ENCODE measurements around the gene AXIN2.

The AXIN2 gene

GRCh38 chr17:65557349-65558310 is 3.8 kb downstream of the AXIN2 start:
- Histone ChIP-seq H3K4me3 (ENCODE audit: low read depth, low read length) (no peak overlapping the region), H3K27ac (ENCODE audit: extremely low read depth, low read depth, low read length) (no peak overlapping the region), H3K36me3 (ENCODE audit: control insufficient read depth in 2 of 2, insufficient read depth in 1 of 2, low read length in 2 of 2) (peaks cover 0 to 18% of the 10 kb centered on the region in 2 experiments; a peak in 1 of 3 replicates), H3K9me3 (ENCODE audit: control insufficient read depth, insufficient read depth, low read depth, low read length) (no peaks in the 10 kb centered on the region), H3K4me1 (ENCODE audit: control insufficient read depth, insufficient read depth, low read length) (peaks cover 23% of the 10 kb centered on the region)
- TF ChIP-seq SP7 (tag by site-specific recombination; IDR thresholded peaks at IDR 0.05) (peak; percentile 85), ZBTB48 (tag by site-specific recombination; IDR thresholded peaks at IDR 0.05) (0 out of 2 replicates have a peak, but pooled peaks have one; percentile 14), ZFHX2 (tag by site-specific recombination; conservative IDR thresholded peaks at IDR 0.05) (no peak), ZNF37A (tag by site-specific recombination; IDR thresholded peaks at IDR 0.05) (no peak), ZNF473 (tag by site-specific recombination; IDR thresholded peaks at IDR 0.05) (no peak), ZNF10 (tag by site-specific recombination; IDR thresholded peaks at IDR 0.05) (peak; percentile 97), ZEB2 (tag by site-specific recombination; IDR thresholded peaks at IDR 0.05) (no peak), YY1 (tag by site-specific recombination; IDR thresholded peaks at IDR 0.05) (no peak), GLI4 (tag by site-specific recombination; IDR thresholded peaks at IDR 0.05) (no peak)
- TF ChIP-seq, protein P1, sequence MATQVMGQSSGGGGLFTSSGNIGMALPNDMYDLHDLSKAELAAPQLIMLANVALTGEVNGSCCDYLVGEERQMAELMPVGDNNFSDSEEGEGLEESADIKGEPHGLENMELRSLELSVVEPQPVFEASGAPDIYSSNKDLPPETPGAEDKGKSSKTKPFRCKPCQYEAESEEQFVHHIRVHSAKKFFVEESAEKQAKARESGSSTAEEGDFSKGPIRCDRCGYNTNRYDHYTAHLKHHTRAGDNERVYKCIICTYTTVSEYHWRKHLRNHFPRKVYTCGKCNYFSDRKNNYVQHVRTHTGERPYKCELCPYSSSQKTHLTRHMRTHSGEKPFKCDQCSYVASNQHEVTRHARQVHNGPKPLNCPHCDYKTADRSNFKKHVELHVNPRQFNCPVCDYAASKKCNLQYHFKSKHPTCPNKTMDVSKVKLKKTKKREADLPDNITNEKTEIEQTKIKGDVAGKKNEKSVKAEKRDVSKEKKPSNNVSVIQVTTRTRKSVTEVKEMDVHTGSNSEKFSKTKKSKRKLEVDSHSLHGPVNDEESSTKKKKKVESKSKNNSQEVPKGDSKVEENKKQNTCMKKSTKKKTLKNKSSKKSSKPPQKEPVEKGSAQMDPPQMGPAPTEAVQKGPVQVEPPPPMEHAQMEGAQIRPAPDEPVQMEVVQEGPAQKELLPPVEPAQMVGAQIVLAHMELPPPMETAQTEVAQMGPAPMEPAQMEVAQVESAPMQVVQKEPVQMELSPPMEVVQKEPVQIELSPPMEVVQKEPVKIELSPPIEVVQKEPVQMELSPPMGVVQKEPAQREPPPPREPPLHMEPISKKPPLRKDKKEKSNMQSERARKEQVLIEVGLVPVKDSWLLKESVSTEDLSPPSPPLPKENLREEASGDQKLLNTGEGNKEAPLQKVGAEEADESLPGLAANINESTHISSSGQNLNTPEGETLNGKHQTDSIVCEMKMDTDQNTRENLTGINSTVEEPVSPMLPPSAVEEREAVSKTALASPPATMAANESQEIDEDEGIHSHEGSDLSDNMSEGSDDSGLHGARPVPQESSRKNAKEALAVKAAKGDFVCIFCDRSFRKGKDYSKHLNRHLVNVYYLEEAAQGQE (tag by site-specific recombination; IDR thresholded peaks at IDR 0.05) = peak; percentile 40; the same call in 1 of the 2 replicates
- TF ChIP-seq, protein P2, sequence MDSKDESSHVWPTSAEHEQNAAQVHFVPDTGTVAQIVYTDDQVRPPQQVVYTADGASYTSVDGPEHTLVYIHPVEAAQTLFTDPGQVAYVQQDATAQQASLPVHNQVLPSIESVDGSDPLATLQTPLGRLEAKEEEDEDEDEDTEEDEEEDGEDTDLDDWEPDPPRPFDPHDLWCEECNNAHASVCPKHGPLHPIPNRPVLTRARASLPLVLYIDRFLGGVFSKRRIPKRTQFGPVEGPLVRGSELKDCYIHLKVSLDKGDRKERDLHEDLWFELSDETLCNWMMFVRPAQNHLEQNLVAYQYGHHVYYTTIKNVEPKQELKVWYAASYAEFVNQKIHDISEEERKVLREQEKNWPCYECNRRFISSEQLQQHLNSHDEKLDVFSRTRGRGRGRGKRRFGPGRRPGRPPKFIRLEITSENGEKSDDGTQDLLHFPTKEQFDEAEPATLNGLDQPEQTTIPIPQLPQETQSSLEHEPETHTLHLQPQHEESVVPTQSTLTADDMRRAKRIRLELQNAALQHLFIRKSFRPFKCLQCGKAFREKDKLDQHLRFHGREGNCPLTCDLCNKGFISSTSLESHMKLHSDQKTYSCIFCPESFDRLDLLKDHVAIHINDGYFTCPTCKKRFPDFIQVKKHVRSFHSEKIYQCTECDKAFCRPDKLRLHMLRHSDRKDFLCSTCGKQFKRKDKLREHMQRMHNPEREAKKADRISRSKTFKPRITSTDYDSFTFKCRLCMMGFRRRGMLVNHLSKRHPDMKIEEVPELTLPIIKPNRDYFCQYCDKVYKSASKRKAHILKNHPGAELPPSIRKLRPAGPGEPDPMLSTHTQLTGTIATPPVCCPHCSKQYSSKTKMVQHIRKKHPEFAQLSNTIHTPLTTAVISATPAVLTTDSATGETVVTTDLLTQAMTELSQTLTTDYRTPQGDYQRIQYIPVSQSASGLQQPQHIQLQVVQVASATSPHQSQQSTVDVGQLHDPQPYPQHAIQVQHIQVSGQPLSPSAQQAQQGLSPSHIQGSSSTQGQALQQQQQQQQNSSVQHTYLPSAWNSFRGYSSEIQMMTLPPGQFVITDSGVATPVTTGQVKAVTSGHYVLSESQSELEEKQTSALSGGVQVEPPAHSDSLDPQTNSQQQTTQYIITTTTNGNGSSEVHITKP (tag by site-specific recombination; IDR thresholded peaks at IDR 0.05) = peak; percentile 82
- CTCF ChIA-PET = interaction anchor here (0.6 to 5.2 kb wide), 14 partner anchors 15 to 327 kb away, joined by 3 to 46 read pairs (median 4); no protein-coding TSS in a partner anchor
- POLR2A ChIA-PET = interaction anchor here (0.6 kb wide), 1 partner anchor 143 kb away, joined by 3 read pairs; no protein-coding TSS in a partner anchor

DNA sequence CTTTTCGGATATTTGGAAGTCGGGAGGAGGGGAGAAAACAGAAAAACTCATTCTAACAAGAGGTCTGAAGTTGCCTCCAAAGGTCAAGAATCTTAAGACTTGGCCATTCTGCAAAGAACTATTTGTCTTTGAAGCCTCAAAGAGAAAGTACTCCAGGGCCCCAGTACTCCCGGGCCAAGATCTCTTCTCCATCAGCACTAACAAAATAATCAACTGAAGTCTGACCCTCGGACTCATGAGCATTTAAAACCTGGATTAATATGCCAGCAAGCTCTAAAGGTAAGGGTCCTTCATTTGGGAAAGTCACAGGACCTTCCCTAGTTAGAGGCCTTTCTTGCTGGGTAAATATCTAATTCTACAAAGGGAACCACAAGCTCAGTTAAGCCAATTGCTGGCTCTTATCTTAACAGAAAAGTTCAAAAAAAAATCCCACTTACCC is 4.5 kb downstream of the AXIN2 start:
- Histone ChIP-seq H3K4me1 (ENCODE audit: control insufficient read depth, insufficient read depth, low read length) (peaks cover 23% of the 10 kb centered on the region), H3K27ac (ENCODE audit: extremely low read depth, low read depth, low read length) (no peak overlapping the region), H3K9me3 (ENCODE audit: control insufficient read depth, insufficient read depth, low read depth, low read length) (no peaks in the 10 kb centered on the region), H3K36me3 (ENCODE audit: control insufficient read depth in 2 of 2, insufficient read depth in 1 of 2, low read length in 2 of 2) (peaks cover 0 to 22% of the 10 kb centered on the region in 2 experiments; a peak in 1 of 3 replicates), H3K4me3 (ENCODE audit: low read depth, low read length) (no peak overlapping the region)
- ChIA-PET CTCF (interaction anchor here (0.6 to 5.2 kb wide), 12 partner anchors 14 to 609 kb away, joined by 3 to 46 read pairs (median 4); no protein-coding TSS in a partner anchor), POLR2A (interaction anchor here (0.6 kb wide), 1 partner anchor 143 kb away, joined by 3 read pairs; no protein-coding TSS in a partner anchor)
- TF ChIP-seq ZNF335 (tag by site-specific recombination; conservative IDR thresholded peaks at IDR 0.05) (peak; percentile 60), ZNF629 (tag by site-specific recombination; IDR thresholded peaks at IDR 0.05) (no peak)
